ENCODE results near the gene SCAP. TPM values are rescaled to one million over a fixed set of nuclear protein-coding genes. Genes with fewer than 3 reads are reported as not detected.
A peak's percentile ranks its signal among the peaks of the same experiment; 100 is the strongest.

Gene SCAP
- total RNA-seq, 1 experiment from 2014 or later: 115 TPM

DNA sequence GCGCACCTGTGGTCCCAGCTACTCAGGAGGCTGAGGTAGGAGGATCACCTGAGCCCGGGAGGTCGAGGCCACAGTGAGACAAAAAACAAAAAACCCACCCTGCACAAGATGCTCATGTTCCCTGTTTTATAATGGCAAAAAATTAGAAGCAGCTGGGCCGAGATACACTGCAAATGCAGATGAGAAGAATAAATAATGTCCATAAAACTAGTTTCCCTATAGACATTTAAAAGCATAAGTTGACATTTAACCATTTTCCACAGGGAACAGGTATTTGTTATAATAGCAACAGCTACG, 537 bp upstream of the SCAP start (continued):
- TF ChIP-seq, protein P1, sequence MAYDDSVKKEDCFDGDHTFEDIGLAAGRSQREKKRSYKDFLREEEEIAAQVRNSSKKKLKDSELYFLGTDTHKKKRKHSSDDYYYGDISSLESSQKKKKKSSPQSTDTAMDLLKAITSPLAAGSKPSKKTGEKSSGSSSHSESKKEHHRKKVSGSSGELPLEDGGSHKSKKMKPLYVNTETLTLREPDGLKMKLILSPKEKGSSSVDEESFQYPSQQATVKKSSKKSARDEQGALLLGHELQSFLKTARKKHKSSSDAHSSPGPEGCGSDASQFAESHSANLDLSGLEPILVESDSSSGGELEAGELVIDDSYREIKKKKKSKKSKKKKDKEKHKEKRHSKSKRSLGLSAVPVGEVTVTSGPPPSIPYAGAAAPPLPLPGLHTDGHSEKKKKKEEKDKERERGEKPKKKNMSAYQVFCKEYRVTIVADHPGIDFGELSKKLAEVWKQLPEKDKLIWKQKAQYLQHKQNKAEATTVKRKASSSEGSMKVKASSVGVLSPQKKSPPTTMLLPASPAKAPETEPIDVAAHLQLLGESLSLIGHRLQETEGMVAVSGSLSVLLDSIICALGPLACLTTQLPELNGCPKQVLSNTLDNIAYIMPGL (CRISPR knock-in tag; IDR thresholded peaks at IDR 0.05): no peak
- TF ChIP-seq, protein P2, sequence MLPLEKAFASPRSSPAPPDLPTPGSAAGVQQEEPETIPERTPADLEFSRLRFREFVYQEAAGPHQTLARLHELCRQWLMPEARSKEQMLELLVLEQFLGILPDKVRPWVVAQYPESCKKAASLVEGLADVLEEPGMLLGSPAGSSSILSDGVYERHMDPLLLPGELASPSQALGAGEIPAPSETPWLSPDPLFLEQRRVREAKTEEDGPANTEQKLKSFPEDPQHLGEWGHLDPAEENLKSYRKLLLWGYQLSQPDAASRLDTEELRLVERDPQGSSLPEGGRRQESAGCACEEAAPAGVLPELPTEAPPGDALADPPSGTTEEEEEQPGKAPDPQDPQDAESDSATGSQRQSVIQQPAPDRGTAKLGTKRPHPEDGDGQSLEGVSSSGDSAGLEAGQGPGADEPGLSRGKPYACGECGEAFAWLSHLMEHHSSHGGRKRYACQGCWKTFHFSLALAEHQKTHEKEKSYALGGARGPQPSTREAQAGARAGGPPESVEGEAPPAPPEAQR (CRISPR knock-in tag; IDR thresholded peaks at IDR 0.05): no peak
- TF ChIP-seq HMGA2 (CRISPR knock-in tag; IDR thresholded peaks at IDR 0.05) (no peak), NFE2L1 (CRISPR knock-in tag; IDR thresholded peaks at IDR 0.05) (no peak), ZNF138 (CRISPR knock-in tag; conservative IDR thresholded peaks at IDR 0.05) (no peak), JAZF1 (CRISPR knock-in tag; IDR thresholded peaks at IDR 0.05) (no peak)
- TF ChIP-seq, protein P3, sequence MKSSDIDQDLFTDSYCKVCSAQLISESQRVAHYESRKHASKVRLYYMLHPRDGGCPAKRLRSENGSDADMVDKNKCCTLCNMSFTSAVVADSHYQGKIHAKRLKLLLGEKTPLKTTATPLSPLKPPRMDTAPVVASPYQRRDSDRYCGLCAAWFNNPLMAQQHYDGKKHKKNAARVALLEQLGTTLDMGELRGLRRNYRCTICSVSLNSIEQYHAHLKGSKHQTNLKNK (CRISPR knock-in tag; IDR thresholded peaks at IDR 0.05): no peak
- TF ChIP-seq, protein P4, sequence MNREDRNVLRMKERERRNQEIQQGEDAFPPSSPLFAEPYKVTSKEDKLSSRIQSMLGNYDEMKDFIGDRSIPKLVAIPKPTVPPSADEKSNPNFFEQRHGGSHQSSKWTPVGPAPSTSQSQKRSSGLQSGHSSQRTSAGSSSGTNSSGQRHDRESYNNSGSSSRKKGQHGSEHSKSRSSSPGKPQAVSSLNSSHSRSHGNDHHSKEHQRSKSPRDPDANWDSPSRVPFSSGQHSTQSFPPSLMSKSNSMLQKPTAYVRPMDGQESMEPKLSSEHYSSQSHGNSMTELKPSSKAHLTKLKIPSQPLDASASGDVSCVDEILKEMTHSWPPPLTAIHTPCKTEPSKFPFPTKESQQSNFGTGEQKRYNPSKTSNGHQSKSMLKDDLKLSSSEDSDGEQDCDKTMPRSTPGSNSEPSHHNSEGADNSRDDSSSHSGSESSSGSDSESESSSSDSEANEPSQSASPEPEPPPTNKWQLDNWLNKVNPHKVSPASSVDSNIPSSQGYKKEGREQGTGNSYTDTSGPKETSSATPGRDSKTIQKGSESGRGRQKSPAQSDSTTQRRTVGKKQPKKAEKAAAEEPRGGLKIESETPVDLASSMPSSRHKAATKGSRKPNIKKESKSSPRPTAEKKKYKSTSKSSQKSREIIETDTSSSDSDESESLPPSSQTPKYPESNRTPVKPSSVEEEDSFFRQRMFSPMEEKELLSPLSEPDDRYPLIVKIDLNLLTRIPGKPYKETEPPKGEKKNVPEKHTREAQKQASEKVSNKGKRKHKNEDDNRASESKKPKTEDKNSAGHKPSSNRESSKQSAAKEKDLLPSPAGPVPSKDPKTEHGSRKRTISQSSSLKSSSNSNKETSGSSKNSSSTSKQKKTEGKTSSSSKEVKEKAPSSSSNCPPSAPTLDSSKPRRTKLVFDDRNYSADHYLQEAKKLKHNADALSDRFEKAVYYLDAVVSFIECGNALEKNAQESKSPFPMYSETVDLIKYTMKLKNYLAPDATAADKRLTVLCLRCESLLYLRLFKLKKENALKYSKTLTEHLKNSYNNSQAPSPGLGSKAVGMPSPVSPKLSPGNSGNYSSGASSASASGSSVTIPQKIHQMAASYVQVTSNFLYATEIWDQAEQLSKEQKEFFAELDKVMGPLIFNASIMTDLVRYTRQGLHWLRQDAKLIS (CRISPR knock-in tag; IDR thresholded peaks at IDR 0.05; ENCODE audit: borderline replicate concordance): no peak
- TF ChIP-seq, protein P5, sequence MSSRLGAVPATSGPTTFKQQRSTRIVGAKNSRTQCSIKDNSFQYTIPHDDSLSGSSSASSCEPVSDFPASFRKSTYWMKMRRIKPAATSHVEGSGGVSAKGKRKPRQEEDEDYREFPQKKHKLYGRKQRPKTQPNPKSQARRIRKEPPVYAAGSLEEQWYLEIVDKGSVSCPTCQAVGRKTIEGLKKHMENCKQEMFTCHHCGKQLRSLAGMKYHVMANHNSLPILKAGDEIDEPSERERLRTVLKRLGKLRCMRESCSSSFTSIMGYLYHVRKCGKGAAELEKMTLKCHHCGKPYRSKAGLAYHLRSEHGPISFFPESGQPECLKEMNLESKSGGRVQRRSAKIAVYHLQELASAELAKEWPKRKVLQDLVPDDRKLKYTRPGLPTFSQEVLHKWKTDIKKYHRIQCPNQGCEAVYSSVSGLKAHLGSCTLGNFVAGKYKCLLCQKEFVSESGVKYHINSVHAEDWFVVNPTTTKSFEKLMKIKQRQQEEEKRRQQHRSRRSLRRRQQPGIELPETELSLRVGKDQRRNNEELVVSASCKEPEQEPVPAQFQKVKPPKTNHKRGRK (CRISPR knock-in tag; IDR thresholded peaks at IDR 0.05; ENCODE audit: borderline replicate concordance): no peak

DNA sequence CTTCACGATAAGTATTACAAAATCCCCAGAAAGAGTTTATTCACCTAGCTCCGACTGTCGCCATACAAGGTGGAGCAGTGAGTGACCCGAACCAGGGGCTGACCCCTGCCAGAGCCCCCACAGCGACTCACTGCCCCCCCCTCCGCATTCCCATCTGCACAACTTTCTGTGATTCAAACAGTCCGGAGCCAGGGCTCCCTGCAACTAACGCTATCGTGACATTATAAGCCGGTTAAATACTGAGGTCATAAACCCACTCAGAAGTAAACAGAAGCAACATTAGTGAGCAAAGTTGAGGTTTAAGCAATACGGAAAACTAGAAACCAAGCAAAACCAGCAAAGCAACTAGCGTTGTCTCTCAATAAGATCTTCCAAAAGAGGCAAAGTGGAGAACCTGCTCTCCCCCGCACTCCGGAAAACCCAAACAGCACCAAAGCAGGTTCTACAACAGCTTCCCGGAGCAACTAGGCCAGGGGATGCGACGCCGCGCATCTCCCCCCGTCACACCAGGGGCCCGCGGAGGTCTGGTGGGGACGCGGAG, 642 bp downstream of the SCAP start:
- Mint-ChIP-seq H3K27ac (peak overlapping the region; percentile 91), H3K9me3 (peaks cover 4% of the 10 kb centered on the region; the same call in 1 of the 2 replicates), H3K27me3 (ENCODE audit: low read depth) (no peaks in the 10 kb centered on the region), H3K4me3 (peak overlapping the region; percentile 92), H3K36me3 (no peaks in the 10 kb centered on the region), H3K4me1 (peaks cover 33% of the 10 kb centered on the region)
- DNase-seq (ENCODE audit: low spot score): no peak
- no peak for ATAC-seq
- POLR2A ChIA-PET: interaction anchor here (1.0 kb wide), 1 partner anchor 53 kb away, joined by 3 read pairs; no protein-coding TSS in a partner anchor
- CTCF ChIA-PET: interaction anchor here (0.9 to 2.5 kb wide), 2 partner anchors 39 to 54 kb away, joined by 3 to 18 read pairs; no protein-coding TSS in a partner anchor
- TF ChIP-seq NR3C1 (CRISPR knock-in tag; conservative IDR thresholded peaks at IDR 0.05; ENCODE audit: low read depth): no peak
- 0 out of 2 replicates have a peak, but pooled peaks have one; percentile 8 for TF ChIP-seq ZNF232 (CRISPR knock-in tag; IDR thresholded peaks at IDR 0.05)

DNA sequence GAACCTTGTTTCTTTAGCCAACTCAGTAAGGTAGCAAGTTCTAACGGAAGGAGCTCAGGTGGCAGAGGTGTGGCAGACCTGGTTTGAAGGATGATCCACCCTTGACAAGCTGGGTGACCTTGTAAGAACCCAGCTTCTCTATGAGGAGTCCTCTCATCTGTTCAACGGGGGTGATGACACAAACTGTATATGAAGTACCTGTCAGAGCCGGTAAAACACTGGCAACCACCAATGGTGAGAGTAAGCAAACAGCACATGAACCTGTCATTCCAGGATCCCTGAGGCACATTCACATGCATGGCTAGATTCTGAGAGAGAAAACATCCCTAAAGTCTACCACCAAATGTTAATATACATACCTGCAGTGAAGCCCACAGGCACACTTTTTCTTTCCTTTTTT, 2.4 kb downstream of the SCAP start:
- peak overlapping the region; percentile 50 for H3K27ac Mint-ChIP-seq
- peak overlapping the region; percentile 66 for H3K4me3 Mint-ChIP-seq
- H3K9me3 Mint-ChIP-seq: peaks cover 4% of the 10 kb centered on the region; the same call in 1 of the 2 replicates
- CTCF ChIA-PET: interaction anchor here (1.1 kb wide), 1 partner anchor 52 kb away, joined by 8 read pairs; no protein-coding TSS in a partner anchor
- H3K4me1 Mint-ChIP-seq: peaks cover 22% of the 10 kb centered on the region
- H3K36me3 Mint-ChIP-seq: peaks cover 7% of the 10 kb centered on the region
- H3K27me3 Mint-ChIP-seq (ENCODE audit: low read depth): no peaks in the 10 kb centered on the region
- no peak for ATAC-seq
- DNase-seq (ENCODE audit: low spot score): no peak
- POLR2A ChIA-PET: interaction anchor here (0.6 kb wide), 1 partner anchor 380 kb away, joined by 3 read pairs; no protein-coding TSS in a partner anchor
- no peak for TF ChIP-seq ATF1 (CRISPR knock-in tag; IDR thresholded peaks at IDR 0.05)
- TF ChIP-seq, protein P6, sequence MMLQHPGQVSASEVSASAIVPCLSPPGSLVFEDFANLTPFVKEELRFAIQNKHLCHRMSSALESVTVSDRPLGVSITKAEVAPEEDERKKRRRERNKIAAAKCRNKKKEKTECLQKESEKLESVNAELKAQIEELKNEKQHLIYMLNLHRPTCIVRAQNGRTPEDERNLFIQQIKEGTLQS (CRISPR knock-in tag; conservative IDR thresholded peaks at IDR 0.05): no peak
- TF ChIP-seq, protein P7, sequence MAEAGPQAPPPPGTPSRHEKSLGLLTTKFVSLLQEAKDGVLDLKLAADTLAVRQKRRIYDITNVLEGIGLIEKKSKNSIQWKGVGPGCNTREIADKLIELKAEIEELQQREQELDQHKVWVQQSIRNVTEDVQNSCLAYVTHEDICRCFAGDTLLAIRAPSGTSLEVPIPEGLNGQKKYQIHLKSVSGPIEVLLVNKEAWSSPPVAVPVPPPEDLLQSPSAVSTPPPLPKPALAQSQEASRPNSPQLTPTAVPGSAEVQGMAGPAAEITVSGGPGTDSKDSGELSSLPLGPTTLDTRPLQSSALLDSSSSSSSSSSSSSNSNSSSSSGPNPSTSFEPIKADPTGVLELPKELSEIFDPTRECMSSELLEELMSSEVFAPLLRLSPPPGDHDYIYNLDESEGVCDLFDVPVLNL (CRISPR knock-in tag; IDR thresholded peaks at IDR 0.05; ENCODE audit: borderline replicate concordance, low read depth): no peak
- TF ChIP-seq JAZF1 (CRISPR knock-in tag; IDR thresholded peaks at IDR 0.05): no peak
- no peak for TF ChIP-seq SOX15 (CRISPR knock-in tag; IDR thresholded peaks at IDR 0.05)
- TF ChIP-seq RORB (CRISPR knock-in tag; IDR thresholded peaks at IDR 0.05): no peak
- TF ChIP-seq, protein P8, sequence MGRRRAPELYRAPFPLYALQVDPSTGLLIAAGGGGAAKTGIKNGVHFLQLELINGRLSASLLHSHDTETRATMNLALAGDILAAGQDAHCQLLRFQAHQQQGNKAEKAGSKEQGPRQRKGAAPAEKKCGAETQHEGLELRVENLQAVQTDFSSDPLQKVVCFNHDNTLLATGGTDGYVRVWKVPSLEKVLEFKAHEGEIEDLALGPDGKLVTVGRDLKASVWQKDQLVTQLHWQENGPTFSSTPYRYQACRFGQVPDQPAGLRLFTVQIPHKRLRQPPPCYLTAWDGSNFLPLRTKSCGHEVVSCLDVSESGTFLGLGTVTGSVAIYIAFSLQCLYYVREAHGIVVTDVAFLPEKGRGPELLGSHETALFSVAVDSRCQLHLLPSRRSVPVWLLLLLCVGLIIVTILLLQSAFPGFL (CRISPR knock-in tag; IDR thresholded peaks at IDR 0.05; ENCODE audit: borderline replicate concordance): no peak
- no peak for TF ChIP-seq ZNF219 (CRISPR knock-in tag; IDR thresholded peaks at IDR 0.05; ENCODE audit: borderline replicate concordance)
- no peak for TF ChIP-seq CBFB (CRISPR knock-in tag; IDR thresholded peaks at IDR 0.05; ENCODE audit: low read depth)
